GM19372 (cell line): ENCODE data around the gene ZSWIM5.
"Not testable (repeated sequence)": the region's sequence is repeated elsewhere in the genome, so short reads cannot be mapped to it uniquely, and the experiment has no call there.

Source experiments
- ATAC-seq: cut with Tn5 transposase; IDR thresholded peaks from one replicate; pipeline ENCODE4 v1.9.1; 2021; ENCODE audit warnings: mild to moderate bottlenecking, low read depth, moderate library complexity; ENCODE audit not compliant: unreplicated experiment

Gene ZSWIM5

DNA sequence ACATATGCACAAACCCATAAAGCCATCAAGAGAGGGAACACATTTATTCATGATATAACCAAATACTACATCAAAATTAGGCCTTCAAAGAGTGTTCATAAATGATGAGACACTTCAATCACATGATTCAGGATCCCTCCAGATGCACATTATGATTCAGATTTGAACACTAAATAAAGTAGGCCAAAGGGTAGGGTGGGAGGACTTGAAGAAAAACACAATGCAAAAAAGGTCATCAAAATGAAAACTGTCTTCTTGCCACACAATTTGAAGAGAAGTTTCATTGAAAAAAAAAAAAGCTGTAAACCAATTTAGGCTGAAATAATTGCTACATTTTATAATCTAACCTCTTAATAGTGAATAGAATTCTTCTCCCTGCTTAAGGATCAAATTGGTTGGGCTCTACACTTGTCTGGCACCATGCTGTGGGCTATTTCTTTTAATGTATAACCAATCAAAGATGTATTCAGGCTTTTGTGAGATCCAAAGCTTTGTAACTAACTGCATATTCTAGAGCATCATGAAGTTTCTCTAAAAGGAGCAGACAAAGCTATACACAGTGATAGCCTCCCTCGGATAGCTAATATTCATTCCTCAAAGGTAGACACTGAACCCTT lies 58.1 kb downstream of the ZSWIM5 start:
- ATAC-seq: no peak

- ATAC-seq: no peak
Measured at GRCh38 chr1:45146833-45147232, 59.6 kb downstream of the ZSWIM5 start.

DNA sequence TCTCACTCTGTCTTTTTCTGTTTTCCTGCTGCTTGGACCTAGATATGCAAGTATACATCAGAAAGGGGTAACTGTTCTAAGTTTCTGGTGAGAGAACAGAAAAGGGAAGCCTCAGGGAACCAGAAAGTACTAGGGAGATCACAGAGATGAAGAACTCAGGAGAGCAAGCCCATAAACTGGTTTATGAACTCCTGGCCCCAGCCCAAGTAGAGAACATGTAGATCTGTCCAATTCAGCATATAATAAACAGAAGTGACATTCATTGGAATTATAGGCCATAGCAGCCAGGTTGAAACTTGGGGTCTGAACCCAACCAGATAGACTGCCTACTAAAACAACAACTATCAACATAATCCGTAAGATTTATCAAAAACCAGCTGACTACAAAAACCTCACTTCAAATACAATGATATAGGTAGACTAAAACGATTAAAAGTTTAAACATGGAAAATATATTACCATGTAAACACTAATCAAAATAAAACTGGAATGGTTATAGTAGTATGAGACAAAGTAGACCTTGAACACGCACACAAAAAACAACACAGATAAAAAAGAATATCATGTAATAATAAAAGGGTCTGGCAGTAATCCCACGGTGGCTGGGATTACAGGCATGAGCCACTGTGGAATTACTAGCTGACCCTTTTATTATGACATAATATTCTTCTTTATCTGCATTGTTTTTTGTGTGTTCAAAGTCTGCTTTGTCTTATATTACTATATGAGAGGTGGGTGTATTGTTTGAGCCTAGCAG lies 65.0 kb downstream of the ZSWIM5 start:
- ATAC-seq: no peak

DNA sequence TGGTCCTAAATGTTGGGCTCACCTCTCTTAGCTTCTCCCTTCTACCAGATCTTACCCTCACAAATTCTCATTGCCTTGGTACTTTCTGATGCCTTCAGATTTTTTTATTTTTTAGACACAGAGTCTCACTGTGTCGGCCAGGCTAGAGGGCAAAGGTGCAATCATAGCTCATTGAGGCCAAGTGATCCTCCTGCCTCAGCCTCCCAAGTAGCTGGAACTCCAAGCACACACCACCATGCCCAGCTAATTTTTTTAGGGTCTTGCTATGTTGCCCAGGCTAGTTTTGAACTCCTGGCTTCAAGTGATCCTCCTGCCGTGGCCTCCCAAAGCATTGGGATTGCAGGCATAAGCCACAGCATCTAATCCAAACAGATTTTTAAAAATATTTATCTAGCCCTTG lies 69.4 kb downstream of the ZSWIM5 start:
- ATAC-seq: no peak

- ATAC-seq: no peak
Measured at GRCh38 chr1:45135316-45135715, 71.1 kb downstream of the ZSWIM5 start.

- ATAC-seq: no peak
Measured at GRCh38 chr1:45134461-45134873, 71.9 kb downstream of the ZSWIM5 start.

DNA sequence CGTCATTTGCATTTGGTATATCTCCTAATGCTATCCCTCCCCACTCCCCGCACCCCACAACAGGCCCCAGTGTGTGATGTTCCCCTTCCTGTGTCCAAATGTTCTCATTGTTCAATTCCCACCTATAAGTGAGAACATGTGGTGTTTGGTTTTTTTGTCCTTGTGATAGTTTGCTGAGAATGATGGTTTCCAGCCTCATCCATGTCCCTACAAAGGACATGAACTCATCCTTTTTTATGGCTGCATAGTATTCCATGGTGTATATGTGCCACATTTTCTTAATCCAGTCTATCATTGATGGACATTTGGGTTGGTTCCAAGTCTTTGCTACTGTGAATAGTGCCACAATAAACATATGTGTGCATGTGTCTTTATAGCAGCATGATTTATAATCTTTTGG lies 73.7 kb downstream of the ZSWIM5 start:
- not testable (repeated sequence) for ATAC-seq

GRCh38 chr1:45123358-45123757 lies 83.0 kb downstream of the ZSWIM5 start:
- ATAC-seq: no peak

GRCh38 chr1:45122724-45123123 lies 83.7 kb downstream of the ZSWIM5 start:
- ATAC-seq: no peak

DNA sequence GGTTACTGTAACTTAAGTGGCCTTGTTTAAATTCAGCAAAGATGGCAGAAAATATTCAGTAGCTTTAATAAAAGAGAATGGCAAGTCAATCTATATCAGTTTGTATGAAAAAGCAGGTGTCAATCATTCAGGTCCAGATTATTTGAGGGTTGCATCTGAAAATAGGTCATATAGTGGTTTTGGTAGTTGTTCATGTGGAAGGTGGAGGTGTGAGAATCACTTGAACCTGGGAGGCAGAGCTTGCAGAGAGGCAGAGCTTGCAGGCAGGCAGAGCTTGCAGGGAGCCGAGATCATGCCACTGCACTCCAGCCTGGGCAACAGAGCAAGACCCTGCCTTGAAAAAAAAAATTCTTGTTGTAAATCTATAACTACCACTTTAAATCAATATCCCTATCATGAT lies 88.6 kb downstream of the ZSWIM5 start:
- ATAC-seq: no peak

- no peak for ATAC-seq
Measured at GRCh38 chr1:45116820-45117219, 89.6 kb downstream of the ZSWIM5 start.

DNA sequence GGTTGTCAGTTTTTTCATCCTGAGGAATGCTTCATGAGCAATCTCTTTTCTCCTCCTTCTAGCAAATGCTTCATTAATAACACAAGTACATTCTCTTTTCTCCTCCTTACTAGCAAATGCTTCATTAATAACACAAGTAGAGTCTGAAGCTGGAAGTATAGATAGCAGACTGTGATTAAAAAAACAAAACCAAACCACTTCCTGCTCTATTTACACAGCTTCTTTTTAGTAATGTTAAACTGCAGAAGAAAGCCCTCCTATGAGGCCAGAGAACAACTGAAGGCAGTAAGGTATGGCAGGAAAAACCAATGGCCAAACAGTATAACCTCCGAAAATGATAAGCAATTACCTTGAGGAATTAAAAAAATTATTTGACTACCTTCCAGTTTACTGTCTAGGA lies 90.1 kb downstream of the ZSWIM5 start:
- ATAC-seq: no peak

- not testable (repeated sequence) for ATAC-seq
Measured at GRCh38 chr1:45115198-45115597, 91.2 kb downstream of the ZSWIM5 start.

GRCh38 chr1:45112661-45113060 lies 93.7 kb downstream of the ZSWIM5 start:
- no peak for ATAC-seq

GRCh38 chr1:45111239-45111638 lies 95.2 kb downstream of the ZSWIM5 start:
- no peak for ATAC-seq

DNA sequence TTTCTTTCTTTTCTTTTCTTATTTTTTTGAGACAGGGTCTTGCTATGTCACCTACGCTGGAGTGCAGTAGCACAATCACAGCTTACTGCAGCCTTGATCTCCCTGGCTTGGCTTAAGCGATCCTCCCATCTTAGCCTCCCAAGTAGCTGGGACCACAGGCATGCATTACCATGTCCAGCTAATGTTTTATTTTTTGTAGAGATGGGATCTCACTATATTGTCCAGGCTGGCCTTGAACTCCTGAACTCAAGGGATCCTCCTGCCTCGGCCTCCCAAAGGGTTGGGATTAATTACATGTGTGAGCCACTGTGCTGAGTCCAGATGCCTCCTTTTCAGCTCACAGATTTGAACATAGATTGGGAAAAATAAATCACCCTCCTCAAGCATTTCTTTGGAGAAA lies 98.6 kb downstream of the ZSWIM5 start:
- no peak for ATAC-seq

DNA sequence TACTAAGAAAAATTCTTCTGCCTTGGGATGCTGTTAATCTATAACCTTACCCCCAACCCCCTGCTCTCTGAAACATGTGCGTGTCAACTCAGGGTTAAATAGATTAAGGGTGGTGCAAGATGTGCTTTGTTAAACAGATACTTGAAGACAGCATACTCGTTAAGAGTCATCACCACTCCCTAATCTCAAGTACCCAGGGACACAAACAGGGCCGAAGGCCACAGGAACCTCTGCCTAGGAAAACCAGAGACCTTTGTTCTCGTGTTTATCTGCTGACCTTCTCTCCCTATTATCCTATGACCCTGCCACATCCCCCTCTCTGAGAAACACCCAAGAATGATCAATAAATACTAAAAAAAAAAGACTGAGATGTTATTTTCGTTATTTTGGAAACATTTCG lies 99.5 kb downstream of the ZSWIM5 start:
- not testable (repeated sequence) for ATAC-seq

DNA sequence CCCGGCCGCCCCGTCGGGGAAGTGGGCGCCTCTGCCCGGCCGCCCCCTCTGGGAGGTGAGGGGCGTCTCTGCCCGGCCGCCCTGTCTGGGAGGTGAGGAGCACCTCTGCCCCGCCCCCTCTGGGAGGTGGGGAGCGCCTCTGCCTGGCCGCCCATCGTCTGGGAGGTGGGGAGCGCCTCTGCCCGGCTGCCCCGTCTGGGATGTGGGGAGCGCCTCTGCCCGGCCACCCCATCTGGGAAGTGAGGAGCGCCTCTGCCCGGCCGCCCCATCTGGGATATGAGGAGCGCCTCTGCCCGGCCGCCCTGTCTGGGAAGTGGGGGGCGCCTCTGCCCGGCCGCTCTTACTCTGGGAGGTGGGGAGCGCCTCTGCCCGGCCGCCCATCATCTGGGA lies 100.3 kb downstream of the ZSWIM5 start:
- not testable (repeated sequence) for ATAC-seq

GRCh38 chr1:45105486-45106155 lies 100.8 kb downstream of the ZSWIM5 start:
- not testable (repeated sequence) for ATAC-seq

DNA sequence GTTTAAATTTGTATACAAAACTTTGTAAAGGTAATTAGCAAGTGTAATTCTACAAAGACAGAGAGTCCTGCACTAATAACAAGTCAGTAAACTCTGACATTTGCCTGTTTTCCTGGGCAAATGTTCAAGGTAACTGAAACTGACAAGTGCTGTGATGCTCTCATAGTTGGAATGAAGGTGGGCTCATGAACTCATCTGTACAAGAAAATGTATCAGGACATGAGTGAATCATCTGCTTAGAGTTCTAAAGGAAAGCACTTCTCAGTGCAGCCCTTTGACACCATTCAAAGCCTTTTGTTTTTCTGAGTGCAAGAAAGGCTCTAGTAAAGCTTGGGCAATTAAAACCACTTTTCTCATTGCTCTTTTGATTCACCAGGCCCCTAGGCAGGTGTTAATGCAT lies 102.9 kb downstream of the ZSWIM5 start:
- ATAC-seq: no peak

GRCh38 chr1:45101947-45102346 lies 104.5 kb downstream of the ZSWIM5 start:
- ATAC-seq: no peak

- not testable (repeated sequence) for ATAC-seq
Measured at GRCh38 chr1:45101528-45101927, 104.9 kb downstream of the ZSWIM5 start.
